Measurements from ENCODE around the gene PGA4. TPM values are rescaled to one million over a fixed set of nuclear protein-coding genes. Genes with fewer than 3 reads are reported as not detected.

Gene PGA4
- total and polyA plus RNA-seq, 2 experiments from 2014 or later = 0.81 TPM; not detected in 1

- no peak for DNase-seq (ENCODE audit: low spot score)
- no peaks in the 10 kb centered on the region for H3K9me3 Mint-ChIP-seq
- H3K9me2 ChIP-seq (ENCODE audit: insufficient read depth) = no peaks in the 10 kb centered on the region
- H3K27me3 ChIP-seq (ENCODE audit: insufficient read depth) = no peaks in the 10 kb centered on the region
- H3K36me3 Mint-ChIP-seq (ENCODE audit: low read depth) = peaks cover 7% of the 10 kb centered on the region; the same call in 1 of the 3 replicates
- H3K27me3 Mint-ChIP-seq (ENCODE audit: insufficient read depth, low read depth, poor library complexity) = peaks cover 2% of the 10 kb centered on the region
- no peaks in the 10 kb centered on the region for H3K4me1 ChIP-seq (ENCODE audit: insufficient read depth)
- H3K4me1 Mint-ChIP-seq = no peaks in the 10 kb centered on the region
- H3K27ac Mint-ChIP-seq = no peak overlapping the region; the same call in 1 of the 2 replicates
- no peak overlapping the region for H3K4me2 ChIP-seq
- H3K27ac ChIP-seq (ENCODE audit: low read depth) = no peak overlapping the region
- ATAC-seq = no peak
- H2AFZ ChIP-seq = no peak overlapping the region
- H3K4me3 Mint-ChIP-seq = no peak overlapping the region
- H4K20me1 ChIP-seq (replicated peaks; ENCODE audit: insufficient read depth) = peaks cover 3% of the 10 kb centered on the region; the same call in 1 of the 2 replicates
- H3F3A ChIP-seq (replicated peaks; ENCODE audit: low read depth) = no peaks in the 10 kb centered on the region
- no peak overlapping the region for H3K4me3 ChIP-seq
- H3K79me2 ChIP-seq (replicated peaks; ENCODE audit: insufficient read depth) = no peaks in the 10 kb centered on the region
- TF ChIP-seq ZNF114 (CRISPR knock-in tag; IDR thresholded peaks at IDR 0.05) (no peak), ETS1 (IDR thresholded peaks at IDR 0.05) (no peak), CTCF (conservative IDR thresholded peaks at IDR 0.05; ENCODE audit: low read depth in 2 of 2) (no peak), EZH2phosphoT487 (IDR thresholded peaks at IDR 0.05; ENCODE audit: unreplicated experiment) (no peak), ZNF331 (CRISPR knock-in tag; IDR thresholded peaks at IDR 0.05; ENCODE audit: low read depth) (no peak), POLR2AphosphoS5 (IDR thresholded peaks at IDR 0.05; ENCODE audit: low read depth) (no peak)
- H3K36me3 ChIP-seq (ENCODE audit: insufficient read depth) = no peaks in the 10 kb centered on the region
Measured at GRCh38 chr11:61268588-61269250, 46.6 kb downstream of the PGA4 start.

GRCh38 chr11:61270354-61271076 lies 48.4 kb downstream of the PGA4 start:
- Histone ChIP-seq H3K79me2 (replicated peaks; ENCODE audit: insufficient read depth) (no peaks in the 10 kb centered on the region), H3K27ac (ENCODE audit: low read depth) (no peak overlapping the region), H3K4me3 (no peak overlapping the region), H3K9me2 (ENCODE audit: insufficient read depth) (no peaks in the 10 kb centered on the region), H3K27me3 (ENCODE audit: insufficient read depth) (no peaks in the 10 kb centered on the region), H3K36me3 (ENCODE audit: insufficient read depth) (no peaks in the 10 kb centered on the region; the same call in 1 of the 2 replicates), H3K4me2 (no peak overlapping the region), H3K4me1 (ENCODE audit: insufficient read depth) (no peaks in the 10 kb centered on the region), H2AFZ (no peak overlapping the region), H3F3A (replicated peaks; ENCODE audit: low read depth) (no peaks in the 10 kb centered on the region), H4K20me1 (replicated peaks; ENCODE audit: insufficient read depth) (peaks cover 3% of the 10 kb centered on the region; the same call in 1 of the 2 replicates)
- H3K4me1 Mint-ChIP-seq = no peaks in the 10 kb centered on the region
- no peak overlapping the region for H3K27ac Mint-ChIP-seq
- ATAC-seq = no peak
- no peak overlapping the region for H3K4me3 Mint-ChIP-seq
- no peaks in the 10 kb centered on the region for H3K9me3 Mint-ChIP-seq
- DNase-seq (ENCODE audit: low spot score) = no peak
- peaks cover 2% of the 10 kb centered on the region for H3K27me3 Mint-ChIP-seq (ENCODE audit: insufficient read depth, low read depth, poor library complexity)
- H3K36me3 Mint-ChIP-seq (ENCODE audit: low read depth) = peaks cover 11% of the 10 kb centered on the region; the same call in 2 of the 3 replicates
- TF ChIP-seq NANOG (IDR thresholded peaks at IDR 0.05; ENCODE audit: borderline replicate concordance) (no peak), ZNF462 (CRISPR knock-in tag; IDR thresholded peaks at IDR 0.05) (no peak), ZNF331 (CRISPR knock-in tag; IDR thresholded peaks at IDR 0.05; ENCODE audit: low read depth) (no peak)

Measured in GM23338 (cell line).